ENCODE measurements around the gene NUBP1.

Gene NUBP1

DNA sequence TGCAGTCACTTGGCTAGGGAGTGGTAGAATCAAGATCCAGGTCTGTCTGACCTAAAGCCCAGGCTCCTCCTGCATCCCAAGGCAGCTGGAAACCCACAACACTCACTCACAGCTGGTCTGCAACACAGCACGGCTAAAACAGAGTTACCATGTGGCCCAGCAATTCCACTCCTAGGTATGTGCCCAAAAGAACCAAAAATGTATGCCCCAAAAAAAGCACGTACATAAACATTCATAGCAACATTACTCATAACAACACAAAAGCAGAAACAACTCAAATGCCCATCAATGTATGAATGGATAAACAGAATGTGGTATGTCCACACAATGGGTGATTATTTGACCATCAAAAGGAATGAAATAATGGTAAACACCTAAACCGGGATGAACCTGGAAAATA is 66.1 kb downstream of the NUBP1 start:
- Histone ChIP-seq H3K9ac (ENCODE audit: low read depth, low read length) (no peak overlapping the region), H3K4me3 (ENCODE audit: low read depth, low read length) (no peak overlapping the region), H3K9me3 (ENCODE audit: control insufficient read depth, insufficient read depth, low read length) (no peaks in the 10 kb centered on the region), H3K4me1 (ENCODE audit: control insufficient read depth, insufficient read depth, low read length) (no peaks in the 10 kb centered on the region), H3K27me3 (ENCODE audit: control insufficient read depth, insufficient read depth, low read length) (no peaks in the 10 kb centered on the region), H3K36me3 (ENCODE audit: control insufficient read depth, insufficient read depth, low read length) (no peaks in the 10 kb centered on the region)

DNA sequence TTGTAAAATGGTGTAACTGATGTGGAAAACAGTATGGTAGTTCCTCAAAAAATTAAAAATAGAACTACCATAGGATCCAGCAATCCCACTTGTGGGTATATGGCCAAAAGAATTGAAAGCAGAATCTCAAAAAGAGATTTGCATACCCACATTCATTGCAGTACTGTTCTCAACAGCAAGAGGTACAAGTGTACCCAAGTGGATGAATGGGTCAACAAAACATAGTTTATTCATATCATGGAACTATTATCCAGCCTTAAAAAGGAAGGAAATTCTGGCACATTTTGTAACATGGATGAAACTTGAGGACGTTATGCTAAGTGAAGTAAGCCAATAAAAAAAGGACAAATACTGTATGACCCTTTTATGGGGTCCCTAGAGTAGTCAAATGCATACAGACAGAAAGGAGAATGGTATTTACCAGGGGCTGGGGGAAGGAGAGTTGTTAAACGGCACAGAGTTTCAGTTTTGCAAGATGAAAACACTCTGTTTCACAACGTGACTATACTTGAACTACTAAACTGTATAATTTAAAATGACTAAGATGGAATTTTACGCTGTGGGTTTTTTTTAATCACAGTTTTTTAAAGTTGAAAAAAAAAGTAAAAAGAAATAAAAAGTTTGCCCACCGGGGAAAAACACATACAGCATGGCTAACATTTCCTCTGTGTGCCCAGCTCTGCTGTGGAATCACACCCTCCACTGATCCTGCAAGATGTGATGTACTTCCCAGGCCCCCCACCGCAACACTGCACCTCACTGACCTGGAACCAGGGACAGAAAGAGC is 68.9 kb downstream of the NUBP1 start:
- no peaks in the 10 kb centered on the region for H3K36me3 ChIP-seq (ENCODE audit: control insufficient read depth, insufficient read depth, low read length)
- no peak overlapping the region for H3K9ac ChIP-seq (ENCODE audit: low read depth, low read length)
- no peaks in the 10 kb centered on the region for H3K9me3 ChIP-seq (ENCODE audit: control insufficient read depth, insufficient read depth, low read length)
- H3K4me3 ChIP-seq (ENCODE audit: low read depth, low read length), result no peak overlapping the region
- no peaks in the 10 kb centered on the region for H3K27me3 ChIP-seq (ENCODE audit: control insufficient read depth, insufficient read depth, low read length)
- H3K4me1 ChIP-seq (ENCODE audit: control insufficient read depth, insufficient read depth, low read length), result no peaks in the 10 kb centered on the region

DNA sequence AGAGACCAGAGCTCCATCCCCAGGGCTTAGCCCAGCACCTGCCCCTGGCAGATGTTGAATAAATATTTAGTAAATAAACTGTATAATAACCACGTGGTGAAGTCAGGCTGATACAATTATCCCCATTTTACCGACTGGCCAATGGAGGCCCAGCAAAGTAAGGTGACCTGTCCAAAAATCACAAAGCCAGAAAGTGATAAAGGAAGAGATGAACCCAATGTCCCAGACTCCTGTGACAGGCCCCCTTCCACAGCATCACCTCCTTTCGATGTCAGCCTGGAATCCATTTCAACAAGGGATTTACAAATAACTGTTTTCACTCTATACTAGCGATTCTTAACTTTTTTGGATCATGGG is 69.4 kb downstream of the NUBP1 start:
- H3K36me3 ChIP-seq (ENCODE audit: control insufficient read depth, insufficient read depth, low read length), result no peaks in the 10 kb centered on the region
- H3K9ac ChIP-seq (ENCODE audit: low read depth, low read length), result no peak overlapping the region
- no peak overlapping the region for H3K4me3 ChIP-seq (ENCODE audit: low read depth, low read length)
- H3K4me1 ChIP-seq (ENCODE audit: control insufficient read depth, insufficient read depth, low read length), result no peaks in the 10 kb centered on the region
- H3K9me3 ChIP-seq (ENCODE audit: control insufficient read depth, insufficient read depth, low read length), result no peaks in the 10 kb centered on the region
- H3K27me3 ChIP-seq (ENCODE audit: control insufficient read depth, insufficient read depth, low read length), result peaks cover 3% of the 10 kb centered on the region

DNA sequence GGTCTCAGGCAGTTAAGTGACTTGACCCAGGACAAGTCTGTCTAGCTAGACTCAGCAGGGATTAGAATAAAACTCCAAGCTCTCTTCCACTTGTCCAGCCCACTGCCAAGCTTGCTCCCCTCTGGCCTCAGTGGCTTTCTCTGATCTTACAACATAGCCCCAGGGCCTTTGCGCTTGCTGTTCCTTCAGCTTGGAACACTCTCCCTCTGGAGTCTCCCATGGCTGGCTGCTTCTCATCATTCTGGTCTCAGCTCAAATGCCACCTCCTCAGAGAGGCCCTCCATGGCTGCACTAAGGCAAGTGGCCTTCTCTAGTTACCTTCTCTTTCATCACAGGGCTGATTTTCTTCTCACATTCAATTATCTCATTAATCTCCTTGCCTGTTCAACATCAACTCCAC is 73.9 kb downstream of the NUBP1 start:
- H3K9ac ChIP-seq (ENCODE audit: low read depth, low read length), result no peak overlapping the region
- H3K27me3 ChIP-seq (ENCODE audit: control insufficient read depth, insufficient read depth, low read length), result peaks cover 3% of the 10 kb centered on the region
- H3K36me3 ChIP-seq (ENCODE audit: control insufficient read depth, insufficient read depth, low read length), result no peaks in the 10 kb centered on the region
- H3K4me1 ChIP-seq (ENCODE audit: control insufficient read depth, insufficient read depth, low read length), result no peaks in the 10 kb centered on the region
- peak overlapping the region; percentile 50 for H3K4me3 ChIP-seq (ENCODE audit: low read depth, low read length)
- no peaks in the 10 kb centered on the region for H3K9me3 ChIP-seq (ENCODE audit: control insufficient read depth, insufficient read depth, low read length)

DNA sequence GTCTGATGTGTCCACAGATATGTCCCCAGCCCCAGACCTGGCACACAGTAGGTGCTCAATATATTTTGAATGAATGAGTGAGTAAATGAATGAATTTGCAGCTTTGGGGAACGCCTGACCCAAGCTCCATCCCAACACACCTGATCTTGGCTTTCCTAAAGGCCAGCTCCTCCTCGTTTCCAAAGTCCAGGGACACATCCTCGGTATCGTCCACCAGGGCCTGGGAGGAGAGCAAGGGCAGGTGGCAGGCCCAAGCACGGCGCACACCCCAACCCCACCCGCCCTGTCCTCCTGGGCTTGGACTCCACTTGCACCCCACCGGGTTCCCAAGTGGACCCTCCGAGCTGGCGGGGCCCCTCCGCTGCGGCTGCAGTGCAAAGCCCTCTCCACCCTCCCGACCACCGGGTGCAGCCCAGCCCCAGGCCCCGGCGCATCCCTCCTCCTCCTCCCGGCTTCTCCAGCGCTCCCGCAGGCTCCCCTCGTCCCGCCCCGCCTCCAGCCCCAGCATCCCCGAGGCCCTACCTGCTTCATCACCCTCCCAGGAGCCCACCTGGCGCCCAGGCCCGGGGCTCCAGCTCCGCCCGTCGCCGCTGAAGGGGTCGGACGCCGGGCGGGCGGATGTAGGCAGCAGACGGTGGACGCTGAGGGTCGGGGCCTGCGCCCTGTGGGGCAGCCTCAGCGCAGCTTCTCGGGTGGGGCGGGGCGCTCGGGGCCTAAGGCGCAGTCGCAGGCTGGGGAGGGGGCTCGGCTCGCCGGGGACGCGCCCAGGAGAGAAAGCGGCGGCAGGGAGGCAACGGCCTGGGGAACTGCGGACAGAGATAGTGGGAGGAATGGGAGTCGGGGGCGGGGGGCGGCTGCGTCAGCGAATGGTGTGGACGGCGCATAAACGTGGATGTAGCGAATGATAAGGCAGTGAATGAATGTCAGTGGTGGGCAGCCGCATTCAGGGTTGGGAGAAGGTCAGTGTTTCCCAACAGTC is 74.6 kb downstream of the NUBP1 start, which contains the start of gene TVP23A:
TVP23A (minus strand) TSS at position 832 of the 979 bp plus-strand sequence; CDS start at position 531, 301 bp downstream.
- no peaks in the 10 kb centered on the region for H3K4me1 ChIP-seq (ENCODE audit: control insufficient read depth, insufficient read depth, low read length)
- H3K9me3 ChIP-seq (ENCODE audit: control insufficient read depth, insufficient read depth, low read length), result no peaks in the 10 kb centered on the region
- H3K9ac ChIP-seq (ENCODE audit: low read depth, low read length), result peak within 1 kb of the TSS; percentile 47
- H3K27me3 ChIP-seq (ENCODE audit: control insufficient read depth, insufficient read depth, low read length), result peaks cover 3% of the 10 kb centered on the region
- peak within 1 kb of the TSS; percentile 50 for H3K4me3 ChIP-seq (ENCODE audit: low read depth, low read length)
- H3K36me3 ChIP-seq (ENCODE audit: control insufficient read depth, insufficient read depth, low read length), result no peaks in the 10 kb centered on the region
